Measurements from ENCODE around the gene MCOLN2.

DNA sequence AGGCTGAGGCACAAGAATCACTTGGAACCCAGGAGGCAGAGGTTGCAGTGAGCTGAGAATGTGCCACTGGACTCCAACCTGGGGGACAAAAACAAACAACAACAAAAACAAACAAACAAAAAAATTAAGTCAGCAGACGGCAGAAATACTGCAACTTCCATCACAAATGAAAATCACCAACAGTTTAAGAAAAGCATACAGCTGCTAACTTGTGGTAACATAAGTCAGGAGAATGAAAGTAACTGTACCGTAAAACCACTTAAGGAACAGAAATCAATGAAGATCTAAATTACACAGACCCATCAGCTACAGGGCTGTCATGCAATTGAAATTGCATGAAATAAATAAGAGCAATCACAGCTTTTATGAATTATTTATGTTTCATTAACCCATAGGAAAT is 25.0 kb downstream of the MCOLN2 start:
- TF ChIP-seq EZH2 (IDR thresholded peaks at IDR 0.05; ENCODE audit: borderline replicate concordance, insufficient read depth, low read length, poor library complexity, severe bottlenecking) (no peak), SMC3 (conservative IDR thresholded peaks at IDR 0.05; ENCODE audit: poor library complexity) (no peak), TAF1 (IDR thresholded peaks at IDR 0.05; ENCODE audit: low read depth) (no peak), POLR2AphosphoS5 (IDR thresholded peaks at IDR 0.05) (no peak), EP300 (conservative IDR thresholded peaks at IDR 0.05; ENCODE audit: poor library complexity, severe bottlenecking) (no peak), RAD21 (conservative IDR thresholded peaks at IDR 0.05) (no peak)
- TF ChIP-seq, protein P1, sequence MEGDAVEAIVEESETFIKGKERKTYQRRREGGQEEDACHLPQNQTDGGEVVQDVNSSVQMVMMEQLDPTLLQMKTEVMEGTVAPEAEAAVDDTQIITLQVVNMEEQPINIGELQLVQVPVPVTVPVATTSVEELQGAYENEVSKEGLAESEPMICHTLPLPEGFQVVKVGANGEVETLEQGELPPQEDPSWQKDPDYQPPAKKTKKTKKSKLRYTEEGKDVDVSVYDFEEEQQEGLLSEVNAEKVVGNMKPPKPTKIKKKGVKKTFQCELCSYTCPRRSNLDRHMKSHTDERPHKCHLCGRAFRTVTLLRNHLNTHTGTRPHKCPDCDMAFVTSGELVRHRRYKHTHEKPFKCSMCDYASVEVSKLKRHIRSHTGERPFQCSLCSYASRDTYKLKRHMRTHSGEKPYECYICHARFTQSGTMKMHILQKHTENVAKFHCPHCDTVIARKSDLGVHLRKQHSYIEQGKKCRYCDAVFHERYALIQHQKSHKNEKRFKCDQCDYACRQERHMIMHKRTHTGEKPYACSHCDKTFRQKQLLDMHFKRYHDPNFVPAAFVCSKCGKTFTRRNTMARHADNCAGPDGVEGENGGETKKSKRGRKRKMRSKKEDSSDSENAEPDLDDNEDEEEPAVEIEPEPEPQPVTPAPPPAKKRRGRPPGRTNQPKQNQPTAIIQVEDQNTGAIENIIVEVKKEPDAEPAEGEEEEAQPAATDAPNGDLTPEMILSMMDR (IDR thresholded peaks at IDR 0.05; ENCODE audit: poor library complexity, severe bottlenecking) = no peak
- TF ChIP-seq, protein P2, sequence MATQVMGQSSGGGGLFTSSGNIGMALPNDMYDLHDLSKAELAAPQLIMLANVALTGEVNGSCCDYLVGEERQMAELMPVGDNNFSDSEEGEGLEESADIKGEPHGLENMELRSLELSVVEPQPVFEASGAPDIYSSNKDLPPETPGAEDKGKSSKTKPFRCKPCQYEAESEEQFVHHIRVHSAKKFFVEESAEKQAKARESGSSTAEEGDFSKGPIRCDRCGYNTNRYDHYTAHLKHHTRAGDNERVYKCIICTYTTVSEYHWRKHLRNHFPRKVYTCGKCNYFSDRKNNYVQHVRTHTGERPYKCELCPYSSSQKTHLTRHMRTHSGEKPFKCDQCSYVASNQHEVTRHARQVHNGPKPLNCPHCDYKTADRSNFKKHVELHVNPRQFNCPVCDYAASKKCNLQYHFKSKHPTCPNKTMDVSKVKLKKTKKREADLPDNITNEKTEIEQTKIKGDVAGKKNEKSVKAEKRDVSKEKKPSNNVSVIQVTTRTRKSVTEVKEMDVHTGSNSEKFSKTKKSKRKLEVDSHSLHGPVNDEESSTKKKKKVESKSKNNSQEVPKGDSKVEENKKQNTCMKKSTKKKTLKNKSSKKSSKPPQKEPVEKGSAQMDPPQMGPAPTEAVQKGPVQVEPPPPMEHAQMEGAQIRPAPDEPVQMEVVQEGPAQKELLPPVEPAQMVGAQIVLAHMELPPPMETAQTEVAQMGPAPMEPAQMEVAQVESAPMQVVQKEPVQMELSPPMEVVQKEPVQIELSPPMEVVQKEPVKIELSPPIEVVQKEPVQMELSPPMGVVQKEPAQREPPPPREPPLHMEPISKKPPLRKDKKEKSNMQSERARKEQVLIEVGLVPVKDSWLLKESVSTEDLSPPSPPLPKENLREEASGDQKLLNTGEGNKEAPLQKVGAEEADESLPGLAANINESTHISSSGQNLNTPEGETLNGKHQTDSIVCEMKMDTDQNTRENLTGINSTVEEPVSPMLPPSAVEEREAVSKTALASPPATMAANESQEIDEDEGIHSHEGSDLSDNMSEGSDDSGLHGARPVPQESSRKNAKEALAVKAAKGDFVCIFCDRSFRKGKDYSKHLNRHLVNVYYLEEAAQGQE (IDR thresholded peaks at IDR 0.05; ENCODE audit: borderline replicate concordance) = no peak
